ENCODE data around the gene EIF4EBP2. TPM values are rescaled to one million over a fixed set of nuclear protein-coding genes. Genes with fewer than 3 reads are reported as not detected.

The EIF4EBP2 gene
- total and polyA plus RNA-seq, 2 of the 13 experiments (the other 11 are each of a cell fraction or from before 2014, with no cell fraction given), result 16.9 to 22.0 TPM

DNA sequence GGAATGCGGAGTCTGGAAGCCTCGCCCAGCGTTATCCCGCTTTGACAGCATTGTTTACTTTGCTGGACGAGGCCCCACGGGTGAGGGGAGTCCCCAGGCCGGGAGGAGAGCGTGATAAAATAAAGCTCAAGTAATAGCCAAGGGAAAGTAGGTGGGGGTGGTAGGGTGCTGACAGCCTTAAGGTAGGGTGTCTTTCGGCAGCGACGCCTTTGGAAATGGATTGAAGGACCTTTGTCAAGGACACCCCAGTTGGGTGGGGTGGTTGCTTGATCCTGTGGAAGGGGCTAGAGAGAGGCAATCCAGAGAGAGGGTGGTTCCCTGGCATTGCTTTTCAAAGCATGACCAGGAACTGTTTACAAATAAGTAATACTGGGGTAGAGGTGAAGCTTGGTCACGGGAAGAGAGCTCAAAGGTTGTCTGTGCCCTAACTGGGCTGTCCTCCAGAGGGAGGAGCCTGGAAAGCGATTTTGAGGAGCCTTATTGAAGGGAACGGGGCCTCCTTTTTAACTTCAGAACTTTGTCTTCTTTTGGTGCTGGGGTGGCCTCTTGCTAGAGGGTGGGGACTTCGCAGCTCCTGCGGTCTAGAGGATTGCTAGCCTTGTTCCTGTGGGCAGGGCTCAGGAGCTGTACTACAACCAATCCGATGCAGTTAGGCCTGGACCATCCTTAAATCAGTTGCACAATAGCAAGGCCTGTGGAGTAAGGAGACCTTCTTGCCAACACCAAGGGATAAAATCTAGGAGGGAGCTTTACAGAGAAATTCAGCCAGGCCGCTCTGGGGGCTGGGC is 1.3 kb downstream of the EIF4EBP2 start:
- Histone ChIP-seq H3K4me2 (ENCODE audit: low read depth, low read length) (peak overlapping the region; percentile 88), H3K36me3 (replicated peaks in 1 of 2; ENCODE audit: control insufficient read depth in 1 of 2, insufficient read depth in 2 of 2, low read length in 2 of 2) (0 out of 5 replicates have a peak, but pooled peaks cover 0 to 5% of the 10 kb centered on the region in 2 experiments), H3K27me3 (ENCODE audit: control insufficient read depth in 1 of 2, insufficient read depth in 2 of 2, low read length in 2 of 2) (no peaks in the 10 kb centered on the region; a peak in 1 of 5 replicates), H3K27ac (ENCODE audit: extremely low read length, insufficient read depth, low read length) (peak overlapping the region; percentile 82), H3K9me3 (ENCODE audit: low read length) (no peaks in the 10 kb centered on the region), H3K4me1 (ENCODE audit: insufficient read depth, low read length) (peaks cover 55% of the 10 kb centered on the region), H3K9ac (ENCODE audit: insufficient read depth, low read depth, low read length) (peak overlapping the region; percentile 95), H3K79me2 (ENCODE audit: insufficient read depth, low read length) (peaks cover 44% of the 10 kb centered on the region), H2AFZ (ENCODE audit: low read length) (no peak overlapping the region), H4K20me1 (ENCODE audit: insufficient read depth, low read length) (peaks cover 27% of the 10 kb centered on the region), H3K4me3 (replicated peaks in 1 of 3; ENCODE audit: insufficient read depth in 1 of 3, low read depth in 2 of 3, low read length in 3 of 3) (peak overlapping the region; percentile 90 to 94 (median 92))
- TSS peak; percentile 59 for BruUV-seq (replicated peaks)
- WGBS (ENCODE audit: low lambda C conversion rate), result 6% methylated on average over 18 of the region's 18 CpGs
- ATAC-seq (peak; percentile 74), FAIRE-seq (peak; percentile 79), DNase-seq (ENCODE audit: low spot score) (peak; percentile 83)
- intact Hi-C loops (cut with micrococcal nuclease; ENCODE audit: unreplicated experiment) (no loop called here), in situ Hi-C loops (cut with HindIII; ENCODE audit: extremely low pct_ligation_motif_present, low pct_unique_long_range_greater_than_20kb) (no loop called here)
- CTCF ChIA-PET (ENCODE audit: low intra/inter-chr PET ratio, low total read pairs), result no interaction called here
- POLR2A ChIA-PET, result interaction anchor here (0.7 to 3.8 kb wide), 26 partner anchors 8 to 315 kb away, joined by 3 to 32 read pairs (median 6); partner anchors contain the start of genes PPA1, SAR1A and TYSND1
- no peak for TF ChIP-seq ZNF564 (CRISPR knock-in tag; IDR thresholded peaks at IDR 0.05)
- TF ChIP-seq JUND (CRISPR knock-in tag; IDR thresholded peaks at IDR 0.05), result no peak
- TF ChIP-seq PRMT3 (CRISPR knock-in tag; IDR thresholded peaks at IDR 0.05; ENCODE audit: borderline replicate concordance, low read depth), result no peak
- no peak for TF ChIP-seq ZMYM3 (CRISPR knock-in tag; IDR thresholded peaks at IDR 0.05)
- TF ChIP-seq, protein P1, sequence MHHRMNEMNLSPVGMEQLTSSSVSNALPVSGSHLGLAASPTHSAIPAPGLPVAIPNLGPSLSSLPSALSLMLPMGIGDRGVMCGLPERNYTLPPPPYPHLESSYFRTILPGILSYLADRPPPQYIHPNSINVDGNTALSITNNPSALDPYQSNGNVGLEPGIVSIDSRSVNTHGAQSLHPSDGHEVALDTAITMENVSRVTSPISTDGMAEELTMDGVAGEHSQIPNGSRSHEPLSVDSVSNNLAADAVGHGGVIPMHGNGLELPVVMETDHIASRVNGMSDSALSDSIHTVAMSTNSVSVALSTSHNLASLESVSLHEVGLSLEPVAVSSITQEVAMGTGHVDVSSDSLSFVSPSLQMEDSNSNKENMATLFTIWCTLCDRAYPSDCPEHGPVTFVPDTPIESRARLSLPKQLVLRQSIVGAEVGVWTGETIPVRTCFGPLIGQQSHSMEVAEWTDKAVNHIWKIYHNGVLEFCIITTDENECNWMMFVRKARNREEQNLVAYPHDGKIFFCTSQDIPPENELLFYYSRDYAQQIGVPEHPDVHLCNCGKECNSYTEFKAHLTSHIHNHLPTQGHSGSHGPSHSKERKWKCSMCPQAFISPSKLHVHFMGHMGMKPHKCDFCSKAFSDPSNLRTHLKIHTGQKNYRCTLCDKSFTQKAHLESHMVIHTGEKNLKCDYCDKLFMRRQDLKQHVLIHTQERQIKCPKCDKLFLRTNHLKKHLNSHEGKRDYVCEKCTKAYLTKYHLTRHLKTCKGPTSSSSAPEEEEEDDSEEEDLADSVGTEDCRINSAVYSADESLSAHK (CRISPR knock-in tag; IDR thresholded peaks at IDR 0.05; ENCODE audit: borderline replicate concordance), result no peak
- TF ChIP-seq ZBTB43 (CRISPR knock-in tag; conservative IDR thresholded peaks at IDR 0.05), result no peak
- TF ChIP-seq ZNF878 (CRISPR knock-in tag; IDR thresholded peaks at IDR 0.05), result peak; percentile 66; the same call in 1 of the 2 replicates
- peak; percentile 73 for TF ChIP-seq HNF4A (CRISPR knock-in tag; IDR thresholded peaks at IDR 0.05)
- 0 out of 2 replicates have a peak, but pooled peaks have one; percentile 22 for TF ChIP-seq FOXC1 (CRISPR knock-in tag; IDR thresholded peaks at IDR 0.05; ENCODE audit: borderline replicate concordance)
- no peak for TF ChIP-seq MED13 (CRISPR knock-in tag; IDR thresholded peaks at IDR 0.05)
- no peak for TF ChIP-seq ZNF597 (CRISPR knock-in tag; IDR thresholded peaks at IDR 0.05)
- no peak for TF ChIP-seq ZNF501 (CRISPR knock-in tag; IDR thresholded peaks at IDR 0.05)
- no peak; the same call in 1 of the 2 replicates for TF ChIP-seq MXD4 (CRISPR knock-in tag; IDR thresholded peaks at IDR 0.05)
- peak; percentile 12; the same call in 1 of the 2 replicates for TF ChIP-seq TFAP4 (IDR thresholded peaks at IDR 0.05; ENCODE audit: borderline replicate concordance, low read depth)
- TF ChIP-seq FOXO1 (CRISPR knock-in tag; IDR thresholded peaks at IDR 0.05), result no peak
- TF ChIP-seq ZNF841 (CRISPR knock-in tag; IDR thresholded peaks at IDR 0.05; ENCODE audit: borderline replicate concordance), result no peak
- TF ChIP-seq AGO2 (optimal IDR thresholded peaks at IDR 0.05; ENCODE audit: low read depth, low read length), result no peak
